Thymus (tissue), 11 donors: ENCODE data around the gene CDC26. TPM values are rescaled to one million over a fixed set of nuclear protein-coding genes. Genes with fewer than 3 reads are reported as not detected.
"Not testable (repeated sequence)": the region's sequence is repeated elsewhere in the genome, so short reads cannot be mapped to it uniquely, and the experiment has no call there.

Experiments used
- DNase-seq, 9 donors: peaks; one replicate each; pipeline ENCODE4 v3.0.0-alpha.2; 2013; ENCODE audit warnings: low spot score in 9 of 9, low read depth in 6 of 9, missing footprints in 1 of 9
- H3K27ac ChIP-seq, 2 donors: one replicate each; pipeline ENCODE4 v1.5.1; 2013; ENCODE audit warnings: control low read depth in 1 of 2, low read depth in 1 of 2, low read length in 1 of 2, mild to moderate bottlenecking in 1 of 2, moderate library complexity in 1 of 2
- H3K27me3 ChIP-seq, 2 donors: one replicate each; pipeline ENCODE4 v1.5.1; 2013; ENCODE audit warnings: low read length in 1 of 2; ENCODE audit not compliant: control insufficient read depth in 2 of 2, insufficient read depth in 1 of 2
- H3K36me3 ChIP-seq, 2 donors: one replicate each; pipeline ENCODE4 v1.5.1; 2013; ENCODE audit warnings: low read length in 1 of 2, mild to moderate bottlenecking in 1 of 2, moderate library complexity in 1 of 2; ENCODE audit not compliant: control insufficient read depth in 2 of 2, insufficient read depth in 2 of 2
- H3K4me1 ChIP-seq, 2 donors: one replicate each; pipeline ENCODE4 v1.5.1; 2013; ENCODE audit warnings: low read length in 2 of 2; ENCODE audit not compliant: control insufficient read depth in 2 of 2, insufficient read depth in 2 of 2
- H3K4me3 ChIP-seq, 2 donors: one replicate each; pipeline ENCODE4 v1.5.1; 2013; ENCODE audit warnings: low read length in 2 of 2, control low read depth in 1 of 2, mild to moderate bottlenecking in 1 of 2
- H3K9me3 ChIP-seq, 2 donors: one replicate each; pipeline ENCODE4 v1.5.1; 2013; ENCODE audit warnings: low read length in 1 of 2, mild to moderate bottlenecking in 1 of 2; ENCODE audit not compliant: control insufficient read depth in 2 of 2, insufficient read depth in 1 of 2
- WGBS: extraction: QIAGEN DNeasy Blood & Tissue Kit; methylation state at CpG from one replicate; pipeline ENCODE4 v1.1.7; 2013; 5-methylcytosine and 5-hydroxymethylcytosine counted together
- polyA plus RNA-seq: library from polyadenylated mRNA; stranded (reverse); fragments of 200-250 nt; gene quantifications from one replicate; pipeline ENCODE4 v1.2.3, GENCODE V29; 2013
- total RNA-seq: library from RNA; stranded (reverse); fragments of 120-200 nt; gene quantifications from one replicate; pipeline ENCODE4 v1.2.4, GENCODE V29; 2013
- donor health status: healthy.

CDC26 gene
- total and polyA plus RNA-seq, 2 donors: 45.2 to 45.5 TPM

- H3K4me3 ChIP-seq: no peak overlapping the region
- H3K27ac ChIP-seq: no peak overlapping the region
- no peaks in the 10 kb centered on the region for H3K27me3 ChIP-seq
- H3K36me3 ChIP-seq: peaks cover 0 to 4% of the 10 kb centered on the region in 2 donors
- no peaks in the 10 kb centered on the region for H3K9me3 ChIP-seq
- no peaks in the 10 kb centered on the region for H3K4me1 ChIP-seq
- WGBS: 93% methylated on average over 15 of the region's 15 CpGs
- no peak for DNase-seq
Observed at GRCh38 chr9:113298924-113299770, 23.8 kb upstream of the CDC26 start.

- H3K27ac ChIP-seq: no peak overlapping the region
- H3K27me3 ChIP-seq: no peaks in the 10 kb centered on the region
- H3K4me3 ChIP-seq: no peak overlapping the region
- H3K36me3 ChIP-seq: peaks cover 1 to 6% of the 10 kb centered on the region in 2 donors
- H3K4me1 ChIP-seq: no peaks in the 10 kb centered on the region
- no peaks in the 10 kb centered on the region for H3K9me3 ChIP-seq
- WGBS: 98% methylated on average over 8 of the region's 8 CpGs
- DNase-seq: no peak
Observed at GRCh38 chr9:113298311-113298710, 22.9 kb upstream of the CDC26 start.

- no peaks in the 10 kb centered on the region for H3K4me1 ChIP-seq
- H3K27ac ChIP-seq: no peak overlapping the region
- no peak overlapping the region for H3K4me3 ChIP-seq
- no peak for DNase-seq
- H3K36me3 ChIP-seq: peaks cover 10 to 19% of the 10 kb centered on the region in 2 donors
- no peaks in the 10 kb centered on the region for H3K27me3 ChIP-seq
- WGBS: 91% methylated on average over 9 of the region's 9 CpGs
- H3K9me3 ChIP-seq: no peaks in the 10 kb centered on the region
Observed at GRCh38 chr9:113296796-113297558, 21.6 kb upstream of the CDC26 start.

- H3K4me3 ChIP-seq, H3K27me3 ChIP-seq, H3K4me1 ChIP-seq, H3K27ac ChIP-seq, H3K9me3 ChIP-seq, DNase-seq: not testable (repeated sequence)
- WGBS: 97% methylated on average over 8 of the region's 8 CpGs
- peaks cover 17 to 25% of the 10 kb centered on the region in 2 donors for H3K36me3 ChIP-seq
Observed at GRCh38 chr9:113296247-113296646, 20.9 kb upstream of the CDC26 start.

DNA sequence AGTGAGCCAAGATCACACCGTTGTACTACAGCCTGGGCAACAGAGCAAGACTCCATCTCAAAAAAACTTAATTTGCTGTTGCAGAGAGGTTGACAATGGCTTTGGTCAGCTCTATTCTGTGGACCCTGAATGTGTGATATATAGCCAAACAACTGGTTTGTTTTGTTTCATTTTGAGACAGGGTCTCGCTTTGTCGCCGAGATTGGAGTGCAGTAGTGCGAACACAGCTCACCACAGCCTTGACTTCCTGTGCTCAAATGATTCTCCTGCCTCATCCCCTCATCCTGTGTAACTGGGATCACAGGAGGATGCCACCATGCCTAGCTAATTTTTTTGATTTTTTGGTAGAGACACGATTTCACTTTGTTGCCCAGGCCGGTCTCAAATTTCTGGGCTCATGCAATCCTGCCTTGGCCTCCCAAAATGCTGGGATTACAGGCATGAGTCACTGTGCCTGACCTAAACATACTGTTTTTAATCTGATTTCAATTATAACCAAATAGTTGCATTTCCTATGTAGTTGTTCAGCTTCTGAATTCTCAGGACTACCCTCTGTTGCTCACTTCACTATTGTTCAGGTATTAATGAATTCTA lies 18.0 kb upstream of the CDC26 start:
- WGBS: 93% methylated on average over 7 of the region's 7 CpGs
- no peaks in the 10 kb centered on the region for H3K9me3 ChIP-seq
- H3K4me3 ChIP-seq: no peak overlapping the region
- no peak overlapping the region for H3K27ac ChIP-seq
- H3K4me1 ChIP-seq: no peaks in the 10 kb centered on the region
- DNase-seq: no peak
- peaks cover 40 to 53% of the 10 kb centered on the region in 2 donors for H3K36me3 ChIP-seq
- H3K27me3 ChIP-seq: no peaks in the 10 kb centered on the region

DNA sequence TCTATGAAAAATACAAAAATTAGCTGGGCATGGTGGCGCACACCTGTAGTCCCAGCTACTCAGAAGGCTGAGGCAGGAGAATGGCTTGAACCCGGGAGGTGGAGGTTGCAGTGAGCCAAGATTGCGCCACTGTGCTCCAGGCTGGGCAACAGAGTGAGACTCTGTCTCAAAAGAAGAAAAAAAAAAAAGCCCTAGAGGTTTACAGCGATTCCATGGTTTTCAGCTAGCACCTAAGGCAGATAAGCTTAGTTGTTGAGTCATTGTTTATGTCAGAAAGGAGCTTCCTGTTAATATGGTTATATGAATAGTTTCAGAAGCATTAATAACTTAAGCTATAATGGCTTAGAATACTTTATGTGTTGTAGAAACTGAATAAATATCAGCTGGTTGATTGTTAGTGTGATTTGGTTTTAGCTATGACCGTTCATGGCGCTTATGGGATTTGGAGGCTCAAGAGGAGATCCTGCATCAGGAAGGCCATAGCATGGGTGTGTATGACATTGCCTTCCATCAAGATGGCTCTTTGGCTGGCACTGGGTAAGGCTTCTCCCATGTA lies 14.8 kb upstream of the CDC26 start:
- Histone ChIP-seq H3K4me1 (no peaks in the 10 kb centered on the region), H3K27me3 (no peaks in the 10 kb centered on the region), H3K27ac (no peak overlapping the region), H3K36me3 (peaks cover 62 to 82% of the 10 kb centered on the region in 2 donors), H3K4me3 (no peak overlapping the region), H3K9me3 (no peaks in the 10 kb centered on the region)
- WGBS: 93% methylated on average over 6 of the region's 6 CpGs
- DNase-seq: no peak

GRCh38 chr9:113289091-113289490 lies 13.7 kb upstream of the CDC26 start:
- H3K4me1 ChIP-seq: no peaks in the 10 kb centered on the region
- H3K27me3 ChIP-seq: no peaks in the 10 kb centered on the region
- no peaks in the 10 kb centered on the region for H3K9me3 ChIP-seq
- DNase-seq: no peak
- peaks cover 73 to 88% of the 10 kb centered on the region in 2 donors for H3K36me3 ChIP-seq
- no peak overlapping the region for H3K27ac ChIP-seq
- WGBS: over 99% methylated on average over 2 of the region's 2 CpGs
- H3K4me3 ChIP-seq: no peak overlapping the region

DNA sequence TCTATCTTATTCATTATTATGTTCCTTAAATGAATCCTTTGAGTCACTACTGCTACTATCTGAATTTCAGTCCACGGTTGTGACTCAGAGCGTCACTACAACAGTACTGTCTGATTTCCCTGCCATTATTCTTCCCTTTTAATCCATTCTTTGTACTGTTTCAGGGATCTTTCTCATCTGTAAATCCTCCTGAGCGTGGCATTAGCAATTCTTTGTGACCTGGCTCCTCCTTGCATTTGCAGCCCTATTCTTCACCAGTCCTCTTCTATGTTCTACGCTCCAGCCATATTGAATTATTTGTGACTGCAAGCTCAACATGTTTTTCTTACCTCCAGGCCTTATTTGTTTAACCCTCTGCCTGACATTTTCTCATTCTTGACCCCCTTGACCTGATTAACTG lies 6.0 kb upstream of the CDC26 start:
- 99% methylated on average over 4 of the region's 4 CpGs for WGBS
- H3K36me3 ChIP-seq: peaks cover 48 to 77% of the 10 kb centered on the region in 2 donors
- DNase-seq: no peak

More for the DNA sequence above, 6.0 kb upstream of the CDC26 start:
- no peaks in the 10 kb centered on the region for H3K9me3 ChIP-seq
- H3K4me1 ChIP-seq: peaks cover 2 to 3% of the 10 kb centered on the region in 2 donors
- no peaks in the 10 kb centered on the region for H3K27me3 ChIP-seq
- no peak overlapping the region for H3K27ac ChIP-seq
- no peak overlapping the region for H3K4me3 ChIP-seq
